ENCODE measurements around the gene SLF1.

Gene SLF1

GRCh38 chr5:94711785-94712184 lies 93.3 kb downstream of the SLF1 start:
- no peak for DNase-seq (ENCODE audit: low read depth)

- no peak for DNase-seq (ENCODE audit: low read depth)
Measured at GRCh38 chr5:94715768-94716167, 97.3 kb downstream of the SLF1 start.

- no peak for DNase-seq (ENCODE audit: low read depth)
Measured at GRCh38 chr5:94725142-94725541, 106.7 kb downstream of the SLF1 start.

- no peak for DNase-seq (ENCODE audit: low read depth)
Measured at GRCh38 chr5:94731471-94731870, 113.0 kb downstream of the SLF1 start.

- DNase-seq (ENCODE audit: low read depth): no peak
Measured at GRCh38 chr5:94736498-94736897, 118.0 kb downstream of the SLF1 start.

- no peak for DNase-seq (ENCODE audit: low read depth)
Measured at GRCh38 chr5:94740286-94740685, 121.8 kb downstream of the SLF1 start.

GRCh38 chr5:94742852-94743251 lies 124.4 kb downstream of the SLF1 start:
- no peak for DNase-seq (ENCODE audit: low read depth)

- DNase-seq (ENCODE audit: low read depth): no peak
Measured at GRCh38 chr5:94744906-94745305, 126.4 kb downstream of the SLF1 start.

- DNase-seq (ENCODE audit: low read depth): peak; percentile 49
Measured at GRCh38 chr5:94745786-94746730, 127.6 kb downstream of the SLF1 start.

- peak; percentile 15 for DNase-seq (ENCODE audit: low read depth)
Measured at GRCh38 chr5:94746731-94747124, 128.3 kb downstream of the SLF1 start.
